ENCODE results near the gene TMEM191C.
"Not testable (repeated sequence)": the region's sequence is repeated elsewhere in the genome, so short reads cannot be mapped to it uniquely, and the experiment has no call there.

TMEM191C gene

GRCh38 chr22:21446827-21447690 is 20.1 kb upstream of the TMEM191C start:
- DNase-seq: no peak

GRCh38 chr22:21447694-21448402 is 19.3 kb upstream of the TMEM191C start:
- no peak for DNase-seq

GRCh38 chr22:21448627-21449416 is 18.4 kb upstream of the TMEM191C start:
- DNase-seq: no peak

- DNase-seq: no peak
Observed at GRCh38 chr22:21449531-21450319, 17.5 kb upstream of the TMEM191C start.

- no peak for DNase-seq
Observed at GRCh38 chr22:21450320-21450831, 16.8 kb upstream of the TMEM191C start.

- DNase-seq: no peak
Observed at GRCh38 chr22:21450858-21451353, 16.3 kb upstream of the TMEM191C start.

GRCh38 chr22:21451545-21452520 is 15.4 kb upstream of the TMEM191C start:
- DNase-seq: no peak

GRCh38 chr22:21452666-21453065 is 14.5 kb upstream of the TMEM191C start:
- DNase-seq: not testable (repeated sequence)

GRCh38 chr22:21454998-21455333 is 12.2 kb upstream of the TMEM191C start:
- DNase-seq: not testable (repeated sequence)

GRCh38 chr22:21455334-21456089 is 11.7 kb upstream of the TMEM191C start:
- no peak for DNase-seq

GRCh38 chr22:21457023-21457787 is 10.0 kb upstream of the TMEM191C start:
- DNase-seq: no peak

- not testable (repeated sequence) for DNase-seq
Observed at GRCh38 chr22:21462672-21463071, 4.5 kb upstream of the TMEM191C start.

- not testable (repeated sequence) for DNase-seq
Observed at GRCh38 chr22:21468194-21469096, 1.3 kb downstream of the TMEM191C start.

GRCh38 chr22:21469097-21469994 is 2.2 kb downstream of the TMEM191C start:
- not testable (repeated sequence) for DNase-seq

- not testable (repeated sequence) for DNase-seq
Observed at GRCh38 chr22:21472984-21473383, 5.8 kb downstream of the TMEM191C start.

- not testable (repeated sequence) for DNase-seq
Observed at GRCh38 chr22:21473664-21474063, 6.5 kb downstream of the TMEM191C start.

GRCh38 chr22:21484039-21484438 is 16.9 kb downstream of the TMEM191C start:
- DNase-seq: not testable (repeated sequence)

Data from midbrain (tissue), 1 donor.